ENCODE results near the gene SYCE1L.

GRCh38 chr16:77207030-77207429 is 7.8 kb downstream of the SYCE1L start:
- TF ChIP-seq POLR2A (IDR thresholded peaks at IDR 0.05; ENCODE audit: extremely low read depth, insufficient read length) (no peak), CTCF (IDR thresholded peaks at IDR 0.05; ENCODE audit: low read depth, low read length) (no peak)
